SK-N-SH (cell line): ENCODE results near the gene EVA1B. TPM values are rescaled to one million over a fixed set of nuclear protein-coding genes. Genes with fewer than 3 reads are reported as not detected.
A peak's percentile ranks its signal among the peaks of the same experiment; 100 is the strongest.

Source experiments
- CTCF ChIA-PET: fragments of 300-600, 350-600 bp; formaldehyde crosslinking; extraction: SDS; loops from one replicate; lab custom pipeline; 2021; lab: Yijun Ruan, JAX
- POLR2A ChIA-PET: fragments of 350-600 bp; sonication (Branson Sonifier 250); formaldehyde crosslinking; extraction: SDS; loops from one replicate; lab custom pipeline; 2020; ENCODE audit warnings: antibody characterized with exemption, inconsistent platforms; lab: Yijun Ruan, JAX
- DNase-seq: peaks from one replicate; pipeline ENCODE4 v3.0.0; 2012
- H2AFZ ChIP-seq: fragments of 200-600 bp; sonication (generic); 2 replicates; pipeline ENCODE4 v1.8.1; 2016; ENCODE audit warnings: antibody characterized with exemption, mild to moderate bottlenecking, low read depth
- H3F3A ChIP-seq: fragments of 200-600 bp; sonication (generic); replicated peaks from 2 replicates; pipeline ENCODE3; 2016; ENCODE audit warnings: antibody characterized with exemption, mild to moderate bottlenecking; ENCODE audit not compliant: insufficient read depth
- H3K27ac ChIP-seq, 2 experiments: fragments of 200-500 bp in 1 of 2; fragments of 200-600 bp in 1 of 2; sonication (Bioruptor generic) in 1 of 2; sonication (generic), shearing (Covaris generic) in 1 of 2; 2 replicates each; pipeline versions ENCODE4 v1.5.1 to v1.6.1; 2014 to 2016; ENCODE audit warnings: low read depth in 2 of 2, inconsistent platforms in 1 of 2, low read length in 1 of 2, mild to moderate bottlenecking in 1 of 2, mixed read lengths in 1 of 2
- H3K27me3 ChIP-seq: fragments of 200-600 bp; sonication (generic), shearing (Covaris generic); 2 replicates; pipeline ENCODE4 v1.6.1; 2016; ENCODE audit warnings: mixed run types; ENCODE audit not compliant: insufficient read depth
- H3K36me3 ChIP-seq, 2 experiments: fragments of 200-500 bp in 1 of 2; fragments of 200-600 bp in 1 of 2; sonication (Bioruptor generic) in 1 of 2; sonication (generic) in 1 of 2; replicated peaks in 1 of 2; 2 replicates each; pipeline versions ENCODE3 to v1.5.1; 2014 to 2016; ENCODE audit warnings: low read length in 1 of 2, mild to moderate bottlenecking in 1 of 2; ENCODE audit not compliant: insufficient read depth in 2 of 2, control insufficient read depth in 1 of 2
- H3K4me1 ChIP-seq, 2 experiments: fragments of 200-500 bp in 1 of 2; fragments of 200-600 bp in 1 of 2; sonication (Bioruptor generic) in 1 of 2; sonication (generic), shearing (Covaris generic) in 1 of 2; 2 replicates each; pipeline versions ENCODE4 v1.5.1 to v1.6.1; 2014 to 2016; ENCODE audit warnings: low read depth in 1 of 2, low read length in 1 of 2, mixed run types in 1 of 2; ENCODE audit not compliant: insufficient read depth in 2 of 2, control insufficient read depth in 1 of 2
- H3K4me2 ChIP-seq: fragments of 200-600 bp; sonication (generic), shearing (Covaris generic); 2 replicates; pipeline ENCODE4 v1.6.1; 2017; ENCODE audit warnings: mixed run types
- H3K4me3 ChIP-seq, 2 experiments: fragments of 200-500 bp in 1 of 2; fragments of 200-600 bp in 1 of 2; sonication (Bioruptor generic) in 1 of 2; sonication (generic), shearing (Covaris generic) in 1 of 2; 2 replicates each; pipeline versions ENCODE4 v1.5.1 to v1.8.1; 2014 to 2016; ENCODE audit warnings: low read depth in 2 of 2, inconsistent platforms in 1 of 2, low read length in 1 of 2, mild to moderate bottlenecking in 1 of 2, mixed read lengths in 1 of 2, moderate library complexity in 1 of 2
- H3K79me2 ChIP-seq: fragments of 200-600 bp; sonication (generic); 2 replicates; pipeline ENCODE4 v1.8.1; 2017; ENCODE audit warnings: mild to moderate bottlenecking; ENCODE audit not compliant: insufficient read depth
- H3K9ac ChIP-seq: fragments of 200-600 bp; sonication (generic); 2 replicates; pipeline ENCODE4 v1.6.1; 2017; ENCODE audit warnings: mixed run types
- H3K9me2 ChIP-seq: fragments of 200-600 bp; sonication (generic); 2 replicates; pipeline ENCODE4 v1.6.1; 2017; ENCODE audit warnings: mixed run types
- H3K9me3 ChIP-seq: fragments of 200-600 bp; sonication (generic); 2 replicates; pipeline ENCODE4 v1.6.1; 2017; ENCODE audit warnings: mixed run types, mild to moderate bottlenecking, moderate library complexity
- H4K20me1 ChIP-seq: fragments of 200-600 bp; sonication (generic); 2 replicates; pipeline ENCODE4 v1.6.1; 2017; ENCODE audit warnings: mild to moderate bottlenecking, mixed run types; ENCODE audit not compliant: insufficient read depth
- ELF1 ChIP-seq: IDR thresholded peaks from 2 replicates; pipeline ENCODE4 v1.4.0; 2012
- EP300 ChIP-seq, 2 experiments: IDR thresholded peaks; 2 replicates each; pipeline versions ENCODE4 v1.4.0 to v1.6.1; 2012; ENCODE audit warnings: borderline replicate concordance in 1 of 2, low read depth in 1 of 2, low read length in 1 of 2
- EZH2phosphoT487 ChIP-seq: fragments of 200-600 bp; sonication (generic); IDR thresholded peaks from 2 replicates; pipeline ENCODE4 v1.6.1; 2017; ENCODE audit warnings: low read depth, mixed run types, mild to moderate bottlenecking, antibody characterized with exemption, moderate library complexity, borderline replicate concordance
- FOSL2 ChIP-seq: IDR thresholded peaks from 2 replicates; pipeline ENCODE4 v1.4.0; 2012; ENCODE audit warnings: low read depth, mild to moderate bottlenecking, moderate library complexity, borderline replicate concordance
- FOXJ3 ChIP-seq: sonication (generic); formaldehyde crosslinking; IDR thresholded peaks from 2 replicates; pipeline ENCODE4 v1.5.1; 2020; ENCODE audit warnings: mild to moderate bottlenecking, missing genetic modification reagents
- MEF2A ChIP-seq: IDR thresholded peaks from 2 replicates; pipeline ENCODE4 v1.4.0; 2012; ENCODE audit warnings: low read depth, borderline replicate concordance
- MXI1 ChIP-seq: IDR thresholded peaks from 2 replicates; pipeline ENCODE4 v1.6.1; 2012; ENCODE audit warnings: mild to moderate bottlenecking, low read depth, low read length, improper control_type of control experiment
- POLR2AphosphoS5 ChIP-seq: IDR thresholded peaks from 2 replicates; pipeline ENCODE4 v1.6.1; 2012; ENCODE audit warnings: low read depth, low read length
- RCOR1 ChIP-seq: fragments of 150-350 bp; IDR thresholded peaks from 2 replicates; pipeline ENCODE4 v1.6.1; 2017; ENCODE audit warnings: antibody characterized with exemption, low read length
- RFX5 ChIP-seq: IDR thresholded peaks from 2 replicates; pipeline ENCODE4 v1.6.1; 2012; ENCODE audit warnings: mild to moderate bottlenecking, improper control_type of control experiment, low read length
- SMC3 ChIP-seq: IDR thresholded peaks from 2 replicates; pipeline ENCODE4 v1.6.1; 2012; ENCODE audit warnings: low read depth, low read length, improper control_type of control experiment
- TAF1 ChIP-seq: IDR thresholded peaks from 2 replicates; pipeline ENCODE4 v1.6.1; 2012; ENCODE audit warnings: low read depth, mild to moderate bottlenecking, low read length, moderate library complexity, borderline replicate concordance
- TCF12 ChIP-seq: IDR thresholded peaks from 2 replicates; pipeline ENCODE4 v1.4.0; 2012
- YY1 ChIP-seq: IDR thresholded peaks from 2 replicates; pipeline ENCODE4 v1.4.0; 2012; ENCODE audit warnings: low read depth, mild to moderate bottlenecking
- WGBS: methylation state at CpG from one replicate; pipeline ENCODE4 v1.1.6; 2017; ENCODE audit warnings: low lambda C conversion rate; 5-methylcytosine and 5-hydroxymethylcytosine counted together
- polyA plus RNA-seq, 3 experiments: library from polyadenylated mRNA; depleted of rRNA; stranded (reverse); fragments of >200 nt; gene quantifications; 2 replicates each; pipeline ENCODE4 v1.2.3, GENCODE V29; 2012
- TF ChIP-seq, protein P1 (sequence below): IDR thresholded peaks from 2 replicates; pipeline ENCODE4 v1.4.0; 2012; ENCODE audit warnings: low read depth
- TF ChIP-seq, protein P2 (sequence below): IDR thresholded peaks from 2 replicates; pipeline ENCODE4 v1.4.0; 2012; ENCODE audit warnings: low read depth, borderline replicate concordance
- TF ChIP-seq, protein P3 (sequence below): IDR thresholded peaks from 2 replicates; pipeline ENCODE4; 2012
- TF ChIP-seq, protein P4 (sequence below): fragments of 150-350 bp; IDR thresholded peaks from 2 replicates; pipeline ENCODE4 v1.6.1; 2016; ENCODE audit warnings: mild to moderate bottlenecking, low read depth, low read length

EVA1B gene
- polyA plus RNA-seq, 1 of the 3 experiments (the other 2 are of a cell fraction) = 38.9 TPM

DNA sequence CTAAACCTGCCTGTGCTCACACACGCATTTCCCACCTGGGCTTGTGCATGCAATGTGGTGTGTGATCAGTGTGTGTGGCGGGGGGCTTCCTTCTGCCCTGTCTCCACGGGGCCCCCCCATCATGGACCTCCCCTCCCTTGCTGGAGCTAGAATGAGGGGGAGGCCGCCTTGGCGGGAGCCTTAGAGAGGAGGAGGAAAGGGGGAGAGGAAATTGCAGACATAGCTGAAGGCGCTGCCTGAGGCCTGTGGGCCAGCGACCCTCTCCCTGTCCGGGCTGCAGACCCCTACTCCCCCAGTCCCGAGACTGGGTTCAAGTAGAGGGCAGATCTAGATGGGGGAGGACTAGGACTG, 883 bp upstream of the EVA1B start:
- H3K4me1 ChIP-seq = peaks cover 9 to 24% of the 10 kb centered on the region in 2 experiments; a peak in 1 of 4 replicates
- H3K27me3 ChIP-seq = no peaks in the 10 kb centered on the region
- 58% methylated on average over 5 of the region's 9 CpGs for WGBS
- no peaks in the 10 kb centered on the region for H3K9me2 ChIP-seq
- H3K36me3 ChIP-seq = peaks cover 0 to 6% of the 10 kb centered on the region in 2 experiments
- no peak for TF ChIP-seq YY1
- no peak for TF ChIP-seq EP300 (IDR thresholded peaks at IDR 0.05; ENCODE audit: borderline replicate concordance in 1 of 2, low read depth in 1 of 2, low read length in 1 of 2)
- TF ChIP-seq TCF12 = no peak
- no peak for TF ChIP-seq SMC3
- TF ChIP-seq, protein P1, sequence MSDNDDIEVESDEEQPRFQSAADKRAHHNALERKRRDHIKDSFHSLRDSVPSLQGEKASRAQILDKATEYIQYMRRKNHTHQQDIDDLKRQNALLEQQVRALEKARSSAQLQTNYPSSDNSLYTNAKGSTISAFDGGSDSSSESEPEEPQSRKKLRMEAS = no peak
- no peak for TF ChIP-seq ELF1
- no peak for TF ChIP-seq MXI1
- TF ChIP-seq, protein P2, sequence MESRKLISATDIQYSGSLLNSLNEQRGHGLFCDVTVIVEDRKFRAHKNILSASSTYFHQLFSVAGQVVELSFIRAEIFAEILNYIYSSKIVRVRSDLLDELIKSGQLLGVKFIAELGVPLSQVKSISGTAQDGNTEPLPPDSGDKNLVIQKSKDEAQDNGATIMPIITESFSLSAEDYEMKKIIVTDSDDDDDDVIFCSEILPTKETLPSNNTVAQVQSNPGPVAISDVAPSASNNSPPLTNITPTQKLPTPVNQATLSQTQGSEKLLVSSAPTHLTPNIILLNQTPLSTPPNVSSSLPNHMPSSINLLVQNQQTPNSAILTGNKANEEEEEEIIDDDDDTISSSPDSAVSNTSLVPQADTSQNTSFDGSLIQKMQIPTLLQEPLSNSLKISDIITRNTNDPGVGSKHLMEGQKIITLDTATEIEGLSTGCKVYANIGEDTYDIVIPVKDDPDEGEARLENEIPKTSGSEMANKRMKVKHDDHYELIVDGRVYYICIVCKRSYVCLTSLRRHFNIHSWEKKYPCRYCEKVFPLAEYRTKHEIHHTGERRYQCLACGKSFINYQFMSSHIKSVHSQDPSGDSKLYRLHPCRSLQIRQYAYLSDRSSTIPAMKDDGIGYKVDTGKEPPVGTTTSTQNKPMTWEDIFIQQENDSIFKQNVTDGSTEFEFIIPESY = no peak
- no peak for TF ChIP-seq EZH2phosphoT487
- TF ChIP-seq TAF1 = no peak
- TF ChIP-seq FOSL2 = no peak
- no peak for TF ChIP-seq RFX5
- TF ChIP-seq, protein P3, sequence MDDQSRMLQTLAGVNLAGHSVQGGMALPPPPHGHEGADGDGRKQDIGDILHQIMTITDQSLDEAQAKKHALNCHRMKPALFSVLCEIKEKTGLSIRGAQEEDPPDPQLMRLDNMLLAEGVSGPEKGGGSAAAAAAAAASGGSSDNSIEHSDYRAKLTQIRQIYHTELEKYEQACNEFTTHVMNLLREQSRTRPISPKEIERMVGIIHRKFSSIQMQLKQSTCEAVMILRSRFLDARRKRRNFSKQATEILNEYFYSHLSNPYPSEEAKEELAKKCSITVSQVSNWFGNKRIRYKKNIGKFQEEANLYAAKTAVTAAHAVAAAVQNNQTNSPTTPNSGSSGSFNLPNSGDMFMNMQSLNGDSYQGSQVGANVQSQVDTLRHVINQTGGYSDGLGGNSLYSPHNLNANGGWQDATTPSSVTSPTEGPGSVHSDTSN = no peak
- TF ChIP-seq MEF2A = no peak
- TF ChIP-seq POLR2AphosphoS5 = no peak
- no peak for TF ChIP-seq RCOR1
- no peak for TF ChIP-seq FOXJ3 (CRISPR knock-in tag)
- TF ChIP-seq, protein P4, sequence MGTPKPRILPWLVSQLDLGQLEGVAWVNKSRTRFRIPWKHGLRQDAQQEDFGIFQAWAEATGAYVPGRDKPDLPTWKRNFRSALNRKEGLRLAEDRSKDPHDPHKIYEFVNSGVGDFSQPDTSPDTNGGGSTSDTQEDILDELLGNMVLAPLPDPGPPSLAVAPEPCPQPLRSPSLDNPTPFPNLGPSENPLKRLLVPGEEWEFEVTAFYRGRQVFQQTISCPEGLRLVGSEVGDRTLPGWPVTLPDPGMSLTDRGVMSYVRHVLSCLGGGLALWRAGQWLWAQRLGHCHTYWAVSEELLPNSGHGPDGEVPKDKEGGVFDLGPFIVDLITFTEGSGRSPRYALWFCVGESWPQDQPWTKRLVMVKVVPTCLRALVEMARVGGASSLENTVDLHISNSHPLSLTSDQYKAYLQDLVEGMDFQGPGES = no peak
- H3K79me2 ChIP-seq = peaks cover 18% of the 10 kb centered on the region; the same call in 1 of the 2 replicates
- ChIA-PET POLR2A (interaction anchor here (0.6 to 0.9 kb wide), 2 partner anchors 33 to 100 kb away, joined by 3 read pairs; partner anchors contain the start of gene THRAP3), CTCF (interaction anchor here (1.2 to 5.7 kb wide), 5 partner anchors 17 to 45 kb away, joined by 3 to 29 read pairs (median 6); no protein-coding TSS in a partner anchor)
- no peak overlapping the region; a peak in 1 of 4 replicates for H3K27ac ChIP-seq
- H4K20me1 ChIP-seq = 0 out of 2 replicates have a peak, but pooled peaks cover 3% of the 10 kb centered on the region
- peaks cover 5% of the 10 kb centered on the region for H3F3A ChIP-seq
- no peak overlapping the region for H3K9ac ChIP-seq
- H3K9me3 ChIP-seq = no peaks in the 10 kb centered on the region
- no peak overlapping the region for H2AFZ ChIP-seq
- DNase-seq = peak; percentile 40
- peak overlapping the region; percentile 69; the same call in 1 of the 2 replicates for H3K4me2 ChIP-seq
- no peak overlapping the region for H3K4me3 ChIP-seq
